IMR-90 (cell line): ENCODE data around the gene GABBR2. TPM values are rescaled to one million over a fixed set of nuclear protein-coding genes. Genes with fewer than 3 reads are reported as not detected.

Experiments used
- ATAC-seq: fragments of 200-7000 bp; cut with Tn5 transposase; 2 replicates; pipeline ENCODE4 v1.9.1; 2020; ENCODE audit warnings: low read depth, mild to moderate bottlenecking, moderate library complexity
- BruUV-seq: library from RNA; stranded (reverse); fragments of 400-500 nt; replicated peaks from 2 replicates; lab custom pipeline; 2021; lab: Mats Ljungman, UMichigan
- CTCF ChIA-PET: fragments of 300-600 bp; formaldehyde crosslinking; extraction: SDS; loops from one replicate; lab custom pipeline; 2021; ENCODE audit warnings: antibody characterized with exemption; lab: Yijun Ruan, JAX
- POLR2A ChIA-PET: fragments of 300-600 bp; sonication (Branson Sonifier 250); formaldehyde crosslinking; loops from one replicate; lab custom pipeline; 2022; ENCODE audit warnings: antibody characterized with exemption; ENCODE audit not compliant: unreplicated experiment; lab: Charles Lee
- DNase-seq: peaks from one replicate; pipeline ENCODE4 v3.0.0; 2013
- H2AFZ ChIP-seq: replicated peaks from 2 replicates; pipeline ENCODE3; 2013; ENCODE audit warnings: low read length, mild to moderate bottlenecking; ENCODE audit not compliant: poor library complexity
- H2AK5ac ChIP-seq: 2 replicates; pipeline ENCODE4 v1.6.1; 2013; ENCODE audit warnings: low read depth, low read length, inconsistent platforms
- H2AK9ac ChIP-seq: replicated peaks from 2 replicates; pipeline ENCODE3; 2013; ENCODE audit warnings: mild to moderate bottlenecking, low read depth, low read length, moderate library complexity; ENCODE audit not compliant: poor library complexity
- H2BK120ac ChIP-seq: 2 replicates; pipeline ENCODE4 v1.6.1; 2013; ENCODE audit warnings: low read depth, low read length, inconsistent platforms
- H2BK15ac ChIP-seq: 3 replicates; pipeline ENCODE4 v1.6.1; 2013; ENCODE audit warnings: low read depth, low read length, inconsistent platforms
- H2BK20ac ChIP-seq: 2 replicates; pipeline ENCODE4 v1.6.1; 2013; ENCODE audit warnings: low read depth, mild to moderate bottlenecking, inconsistent platforms, low read length, moderate library complexity
- H2BK5ac ChIP-seq: 2 replicates; pipeline ENCODE4 v1.6.1; 2013; ENCODE audit warnings: mild to moderate bottlenecking, low read depth, low read length, inconsistent platforms; ENCODE audit not compliant: poor library complexity, severe bottlenecking
- H3K14ac ChIP-seq: replicated peaks from 2 replicates; pipeline ENCODE4 v1.6.1; 2013; ENCODE audit warnings: low read depth, low read length, inconsistent platforms
- H3K18ac ChIP-seq: 2 replicates; pipeline ENCODE4 v1.6.1; 2013; ENCODE audit warnings: low read depth, low read length, control low read depth
- H3K23ac ChIP-seq: 2 replicates; pipeline ENCODE4 v1.6.1; 2013; ENCODE audit warnings: low read depth, low read length, inconsistent platforms
- H3K27ac ChIP-seq: 2 replicates; pipeline ENCODE4 v1.5.1; 2013; ENCODE audit warnings: mild to moderate bottlenecking, control low read depth, low read length; ENCODE audit not compliant: insufficient read depth
- H3K27me3 ChIP-seq: 2 replicates; pipeline ENCODE4 v1.6.1; 2013; ENCODE audit warnings: low read length; ENCODE audit not compliant: control insufficient read depth, insufficient read depth
- H3K36me3 ChIP-seq: 2 replicates; pipeline ENCODE4 v1.6.1; 2013; ENCODE audit warnings: low read length, mixed read lengths; ENCODE audit not compliant: control insufficient read depth, insufficient read depth
- H3K4ac ChIP-seq: 2 replicates; pipeline ENCODE4 v1.6.1; 2013; ENCODE audit warnings: low read depth, low read length, inconsistent platforms
- H3K4me1 ChIP-seq: 2 replicates; pipeline ENCODE4 v1.6.1; 2013; ENCODE audit warnings: low read length, mixed read lengths; ENCODE audit not compliant: control insufficient read depth, insufficient read depth
- H3K4me2 ChIP-seq: 2 replicates; pipeline ENCODE4 v1.6.1; 2013; ENCODE audit warnings: low read depth, mild to moderate bottlenecking, control low read depth, low read length, moderate library complexity
- H3K4me3 ChIP-seq: 2 replicates; pipeline ENCODE4 v1.5.1; 2013; ENCODE audit warnings: low read depth, mild to moderate bottlenecking, control low read depth, low read length, moderate library complexity; ENCODE audit not compliant: insufficient read depth
- H3K56ac ChIP-seq: 2 replicates; pipeline ENCODE4 v1.6.1; 2013; ENCODE audit warnings: low read length, inconsistent platforms; ENCODE audit not compliant: insufficient read depth; ENCODE audit errors: extremely low read depth
- H3K79me1 ChIP-seq, 2 experiments: 2 replicates each; pipeline ENCODE4 v1.6.1; 2013; ENCODE audit warnings: low read length in 2 of 2, inconsistent platforms in 1 of 2, low read depth in 1 of 2
- H3K9ac ChIP-seq: 2 replicates; pipeline ENCODE4 v1.6.1; 2013; ENCODE audit warnings: low read depth, low read length, control low read depth
- H3K9me1 ChIP-seq: 2 replicates; pipeline ENCODE4 v1.6.1; 2013; ENCODE audit warnings: low read length, inconsistent platforms; ENCODE audit not compliant: insufficient read depth
- H3K9me3 ChIP-seq: 2 replicates; pipeline ENCODE4 v1.6.1; 2013; ENCODE audit warnings: low read length; ENCODE audit not compliant: control insufficient read depth, insufficient read depth
- H4K20me1 ChIP-seq: 2 replicates; pipeline ENCODE4 v1.6.1; 2013; ENCODE audit warnings: low read length, inconsistent platforms; ENCODE audit not compliant: insufficient read depth
- H4K5ac ChIP-seq: 2 replicates; pipeline ENCODE4 v1.6.1; 2013; ENCODE audit warnings: mild to moderate bottlenecking, low read depth, low read length, control low read depth
- H4K8ac ChIP-seq, 2 experiments: 2 replicates each; pipeline ENCODE4 v1.6.1; 2013; ENCODE audit warnings: low read depth in 2 of 2, low read length in 2 of 2, control low read depth in 1 of 2, inconsistent platforms in 1 of 2
- H4K91ac ChIP-seq: 2 replicates; pipeline ENCODE4 v1.6.1; 2013; ENCODE audit warnings: low read depth, low read length, inconsistent platforms; ENCODE audit not compliant: insufficient read depth
- CEBPB ChIP-seq: IDR thresholded peaks from 2 replicates; pipeline ENCODE4 v1.6.1; 2012; ENCODE audit warnings: low read depth, low read length, improper control_type of control experiment
- CHD1 ChIP-seq: IDR thresholded peaks from 2 replicates; pipeline ENCODE4 v1.6.1; 2012; ENCODE audit warnings: low read depth, low read length, improper control_type of control experiment
- MAFK ChIP-seq: IDR thresholded peaks from 2 replicates; pipeline ENCODE4 v1.6.1; 2012; ENCODE audit warnings: low read depth, low read length, improper control_type of control experiment
- MAZ ChIP-seq: IDR thresholded peaks from 2 replicates; pipeline ENCODE4 v1.6.1; 2012; ENCODE audit warnings: low read depth, mild to moderate bottlenecking, low read length, improper control_type of control experiment, moderate library complexity, borderline replicate concordance
- MXI1 ChIP-seq: IDR thresholded peaks from 2 replicates; pipeline ENCODE4 v1.6.1; 2012; ENCODE audit warnings: low read depth, mild to moderate bottlenecking, low read length, moderate library complexity, borderline replicate concordance
- NFE2L2 ChIP-seq: fragments of 150-350 bp; IDR thresholded peaks from 2 replicates; pipeline ENCODE4 v1.6.1; 2016; ENCODE audit warnings: low read depth, mild to moderate bottlenecking, low read length
- POLR2A ChIP-seq: IDR thresholded peaks from 2 replicates; pipeline ENCODE4 v1.6.1; 2012; ENCODE audit warnings: mild to moderate bottlenecking, low read depth, low read length
- RAD21 ChIP-seq: IDR thresholded peaks from 2 replicates; pipeline ENCODE4 v1.6.1; 2012; ENCODE audit warnings: low read length, improper control_type of control experiment
- RCOR1 ChIP-seq: IDR thresholded peaks from 2 replicates; pipeline ENCODE4 v1.6.1; 2012; ENCODE audit warnings: mild to moderate bottlenecking, low read length, improper control_type of control experiment; ENCODE audit not compliant: insufficient replicate concordance
- RFX5 ChIP-seq: IDR thresholded peaks from 2 replicates; pipeline ENCODE4 v1.8.0; 2012; ENCODE audit warnings: low read depth, mild to moderate bottlenecking, low read length, moderate library complexity
- SMC3 ChIP-seq: fragments of 150-350 bp; IDR thresholded peaks from 2 replicates; pipeline ENCODE4 v1.6.1; 2016; ENCODE audit warnings: low read depth, mild to moderate bottlenecking, antibody characterized with exemption, low read length, moderate library complexity
- WGBS, 2 experiments: methylation state at CpG; one replicate each; pipeline versions ENCODE4 v1.1.5 to v1.1.7; 2013; ENCODE audit warnings: missing lambda C conversion rate in 2 of 2; ENCODE audit not compliant: insufficient read length in 1 of 2; ENCODE audit errors: extremely low coverage in 2 of 2; 5-methylcytosine and 5-hydroxymethylcytosine counted together
- dilution Hi-C: fragments of 300-500 bp; cut with HindIII; formaldehyde crosslinking; loops from one replicate; pipeline ENCODE4 v1.14.3; 2018; ENCODE audit warnings: low sequenced_read_pairs; ENCODE audit not compliant: unreplicated experiment
- in situ Hi-C: fragments of 300-500 bp; cut with MboI; formaldehyde crosslinking; loops from 3 replicates; pipeline ENCODE4 v1.14.3; 2019; ENCODE audit warnings: low sequenced_read_pairs, inconsistent platforms, mixed read lengths
- intact Hi-C: fragments of 100-400 bp; cut with micrococcal nuclease; formaldehyde crosslinking; loops from 2 replicates; pipeline ENCODE4 v1.10.0; 2022
- polyA plus RNA-seq, 3 experiments: library from polyadenylated mRNA; depleted of rRNA; stranded (reverse); fragments of >200 nt; gene quantifications; 2 replicates each; pipeline ENCODE4 v1.2.3, GENCODE V29; 2012; ENCODE audit warnings: low replicate concordance in 1 of 3
- total RNA-seq: library from RNA; depleted of rRNA; stranded (reverse); fragments of >200 nt; gene quantifications from 2 replicates; pipeline ENCODE4 v1.2.3, GENCODE V29; 2012
- TF ChIP-seq, protein P1 (sequence below): conservative IDR thresholded peaks from 2 replicates; pipeline ENCODE4 v1.5.1; 2012; ENCODE audit warnings: mild to moderate bottlenecking, low read depth, low read length, improper control_type of control experiment
- TF ChIP-seq, protein P2 (sequence below): fragments of 150-350 bp; IDR thresholded peaks from 2 replicates; pipeline ENCODE4 v1.6.1; 2017; ENCODE audit warnings: mild to moderate bottlenecking, antibody characterized with exemption, low read length, low read depth
- TF ChIP-seq, protein P3 (sequence below): fragments of 150-350 bp; IDR thresholded peaks from 2 replicates; pipeline ENCODE4 v1.6.1; 2016; ENCODE audit warnings: low read depth, mild to moderate bottlenecking, low read length, moderate library complexity, borderline replicate concordance

Gene GABBR2
- total and polyA plus RNA-seq, 2 of the 4 experiments (the other 2 are of a cell fraction), result 14.2 to 20.3 TPM

GRCh38 chr9:98332405-98332831 lies 376.3 kb downstream of the GABBR2 start:
- Histone ChIP-seq H4K5ac (no peak overlapping the region; the same call in 1 of the 2 replicates), H3K14ac (peak overlapping the region; percentile 87; the same call in 1 of the 2 replicates), H3K79me1 (peaks cover 6 to 47% of the 10 kb centered on the region in 2 experiments; a peak in 3 of 4 replicates), H3K4me3 (no peak overlapping the region), H3K36me3 (no peaks in the 10 kb centered on the region), H2BK20ac (peak overlapping the region; percentile 92; the same call in 1 of the 2 replicates), H2BK15ac (peak overlapping the region; percentile 96; the same call in 1 of the 3 replicates), H3K27ac (no peak overlapping the region), H3K4me2 (no peak overlapping the region), H3K23ac (no peak overlapping the region; the same call in 1 of the 2 replicates), H3K27me3 (no peaks in the 10 kb centered on the region), H4K91ac (peak overlapping the region; percentile 40; the same call in 1 of the 2 replicates), H2AK5ac (peak overlapping the region; percentile 98; the same call in 1 of the 2 replicates), H3K9ac (no peak overlapping the region), H3K56ac (no peak overlapping the region), H3K4ac (peak overlapping the region; percentile 98), H4K20me1 (no peaks in the 10 kb centered on the region), H2BK120ac (peak overlapping the region; percentile 91; the same call in 1 of the 2 replicates), H3K9me1 (peaks cover 32% of the 10 kb centered on the region), H3K9me3 (no peaks in the 10 kb centered on the region), H3K4me1 (peaks cover 12% of the 10 kb centered on the region), H4K8ac (peak overlapping the region in 1 of 2 experiments; percentile 88; a peak in 1 of 4 replicates), H2AK9ac (no peak overlapping the region), H2AFZ (no peak overlapping the region), H2BK5ac (peak overlapping the region; percentile 10), H3K18ac (peak overlapping the region; percentile 89; the same call in 1 of the 2 replicates)
- ChIA-PET CTCF (no interaction called here), POLR2A (no interaction called here)
- in situ Hi-C loops, result no loop called here
- DNase-seq, result no peak
- WGBS, 2 experiments, result 100% methylated on average over 1 of the region's 8 CpGs; no CpG with 5 or more reads in 1 of the 2 experiments
- intact Hi-C loops, result loop anchor here (5.0 kb wide), 1 partner anchor 40 kb away; no protein-coding TSS in a partner anchor
- no peak for ATAC-seq
- TF ChIP-seq RAD21 (no peak), RFX5 (no peak), MAFK (no peak), CHD1 (no peak), RCOR1 (no peak), MAZ (no peak), NFE2L2 (no peak), MXI1 (no peak), POLR2A (no peak), SMC3 (no peak), CEBPB (no peak)
- TF ChIP-seq, protein P1, sequence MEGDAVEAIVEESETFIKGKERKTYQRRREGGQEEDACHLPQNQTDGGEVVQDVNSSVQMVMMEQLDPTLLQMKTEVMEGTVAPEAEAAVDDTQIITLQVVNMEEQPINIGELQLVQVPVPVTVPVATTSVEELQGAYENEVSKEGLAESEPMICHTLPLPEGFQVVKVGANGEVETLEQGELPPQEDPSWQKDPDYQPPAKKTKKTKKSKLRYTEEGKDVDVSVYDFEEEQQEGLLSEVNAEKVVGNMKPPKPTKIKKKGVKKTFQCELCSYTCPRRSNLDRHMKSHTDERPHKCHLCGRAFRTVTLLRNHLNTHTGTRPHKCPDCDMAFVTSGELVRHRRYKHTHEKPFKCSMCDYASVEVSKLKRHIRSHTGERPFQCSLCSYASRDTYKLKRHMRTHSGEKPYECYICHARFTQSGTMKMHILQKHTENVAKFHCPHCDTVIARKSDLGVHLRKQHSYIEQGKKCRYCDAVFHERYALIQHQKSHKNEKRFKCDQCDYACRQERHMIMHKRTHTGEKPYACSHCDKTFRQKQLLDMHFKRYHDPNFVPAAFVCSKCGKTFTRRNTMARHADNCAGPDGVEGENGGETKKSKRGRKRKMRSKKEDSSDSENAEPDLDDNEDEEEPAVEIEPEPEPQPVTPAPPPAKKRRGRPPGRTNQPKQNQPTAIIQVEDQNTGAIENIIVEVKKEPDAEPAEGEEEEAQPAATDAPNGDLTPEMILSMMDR, result no peak
- TF ChIP-seq, protein P2, sequence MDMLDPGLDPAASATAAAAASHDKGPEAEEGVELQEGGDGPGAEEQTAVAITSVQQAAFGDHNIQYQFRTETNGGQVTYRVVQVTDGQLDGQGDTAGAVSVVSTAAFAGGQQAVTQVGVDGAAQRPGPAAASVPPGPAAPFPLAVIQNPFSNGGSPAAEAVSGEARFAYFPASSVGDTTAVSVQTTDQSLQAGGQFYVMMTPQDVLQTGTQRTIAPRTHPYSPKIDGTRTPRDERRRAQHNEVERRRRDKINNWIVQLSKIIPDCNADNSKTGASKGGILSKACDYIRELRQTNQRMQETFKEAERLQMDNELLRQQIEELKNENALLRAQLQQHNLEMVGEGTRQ, result no peak
- TF ChIP-seq, protein P3, sequence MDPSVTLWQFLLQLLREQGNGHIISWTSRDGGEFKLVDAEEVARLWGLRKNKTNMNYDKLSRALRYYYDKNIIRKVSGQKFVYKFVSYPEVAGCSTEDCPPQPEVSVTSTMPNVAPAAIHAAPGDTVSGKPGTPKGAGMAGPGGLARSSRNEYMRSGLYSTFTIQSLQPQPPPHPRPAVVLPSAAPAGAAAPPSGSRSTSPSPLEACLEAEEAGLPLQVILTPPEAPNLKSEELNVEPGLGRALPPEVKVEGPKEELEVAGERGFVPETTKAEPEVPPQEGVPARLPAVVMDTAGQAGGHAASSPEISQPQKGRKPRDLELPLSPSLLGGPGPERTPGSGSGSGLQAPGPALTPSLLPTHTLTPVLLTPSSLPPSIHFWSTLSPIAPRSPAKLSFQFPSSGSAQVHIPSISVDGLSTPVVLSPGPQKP, result no peak
- BruUV-seq, result no TSS peak
- dilution Hi-C loops, result no loop called here
